ENCODE measurements around the gene LDLRAD2.

- TF ChIP-seq CTCF (IDR thresholded peaks at IDR 0.05; ENCODE audit: insufficient read depth, low read length), result no peak
- no peak for TF ChIP-seq POLR2AphosphoS5 (IDR thresholded peaks at IDR 0.05; ENCODE audit: low read depth)
- TF ChIP-seq SPI1 (IDR thresholded peaks at IDR 0.05; ENCODE audit: borderline replicate concordance, low read depth), result no peak
- TF ChIP-seq REST (IDR thresholded peaks at IDR 0.05; ENCODE audit: insufficient replicate concordance, low read depth), result no peak
- no peak for TF ChIP-seq GABPA (IDR thresholded peaks at IDR 0.05; ENCODE audit: low read depth)
These were observed 57.6 kb downstream of the LDLRAD2 start for GRCh38 chr1:21869620-21870121.
